Heart left ventricle (tissue), 13 donors: Measurements from ENCODE around the gene OR2Y1.

ENCODE experiments used
- POLR2A ChIP-seq, 2 donors: fragments of 450-650 bp; IDR thresholded peaks; one replicate each; pipeline ENCODE4 v1.6.1; 2017; ENCODE audit warnings: antibody characterized with exemption in 2 of 2, mild to moderate bottlenecking in 2 of 2, moderate library complexity in 2 of 2
- TF ChIP-seq, protein P1 (sequence below), 12 donors: fragments of 200-600 bp; sonication (generic) in 4 of 12; IDR thresholded peaks; one replicate each; pipeline versions ENCODE4 v1.5.0 to v1.8.0; 2018 to 2022; ENCODE audit warnings: antibody characterized with exemption in 12 of 12, mild to moderate bottlenecking in 5 of 12
- donor health status: ischemic (EF 13 %, LVEDD 7.1; RV severe dilation, severe dysfunction).
- donor health status: DM: no; HTN: yes; CAD: no.
- donor health status: DM: no; HTN: no; CAD: no.
- donor health status: ischemic (EF 25% LVEDD 6.9; RV normal size, moderate dysfunction).
- donor health status: ischemic (EF 25% LVEDD 5.7; RV mildly dilated, moderate dysfunction).
- donor health status: ischemic (EF 35%, LVEDD 5.7; RV mildly dilated, moderate dysfunction).
- donor health status: nonischemic (EF 11% LVEDD 7.7; RV severe dilation, severe dysfunction).
- donor health status: DM: yes; HTN: yes; CAD: no.
- donor health status: PGD.
- donor health status: ischemic (EF 29% LVEDD 5.4; RV normal size, mild dysfunction).
- donor health status: nonischemic (EF 23%, LVEDD 6.1; RV moderate dilation, normal function).

DNA sequence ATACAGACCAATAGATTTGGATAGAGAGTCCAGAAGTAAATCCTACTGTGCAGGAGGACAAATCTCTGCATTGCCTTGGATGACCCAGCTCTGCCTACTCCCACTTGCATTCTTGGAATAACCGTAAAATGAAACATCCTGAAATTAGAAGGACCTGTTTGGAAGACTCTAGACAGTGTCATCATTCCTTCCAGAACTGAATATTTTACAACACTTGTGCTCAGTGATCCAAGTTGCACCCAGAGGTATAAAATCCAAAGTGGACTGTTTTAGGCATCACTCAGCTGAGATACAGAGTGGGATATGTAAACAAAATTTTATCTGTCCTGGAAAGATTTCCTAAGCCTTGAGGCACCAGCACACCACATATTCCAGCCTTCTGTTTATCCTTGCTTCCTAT lies 43.7 kb downstream of the OR2Y1 start:
- TF ChIP-seq, protein P1, sequence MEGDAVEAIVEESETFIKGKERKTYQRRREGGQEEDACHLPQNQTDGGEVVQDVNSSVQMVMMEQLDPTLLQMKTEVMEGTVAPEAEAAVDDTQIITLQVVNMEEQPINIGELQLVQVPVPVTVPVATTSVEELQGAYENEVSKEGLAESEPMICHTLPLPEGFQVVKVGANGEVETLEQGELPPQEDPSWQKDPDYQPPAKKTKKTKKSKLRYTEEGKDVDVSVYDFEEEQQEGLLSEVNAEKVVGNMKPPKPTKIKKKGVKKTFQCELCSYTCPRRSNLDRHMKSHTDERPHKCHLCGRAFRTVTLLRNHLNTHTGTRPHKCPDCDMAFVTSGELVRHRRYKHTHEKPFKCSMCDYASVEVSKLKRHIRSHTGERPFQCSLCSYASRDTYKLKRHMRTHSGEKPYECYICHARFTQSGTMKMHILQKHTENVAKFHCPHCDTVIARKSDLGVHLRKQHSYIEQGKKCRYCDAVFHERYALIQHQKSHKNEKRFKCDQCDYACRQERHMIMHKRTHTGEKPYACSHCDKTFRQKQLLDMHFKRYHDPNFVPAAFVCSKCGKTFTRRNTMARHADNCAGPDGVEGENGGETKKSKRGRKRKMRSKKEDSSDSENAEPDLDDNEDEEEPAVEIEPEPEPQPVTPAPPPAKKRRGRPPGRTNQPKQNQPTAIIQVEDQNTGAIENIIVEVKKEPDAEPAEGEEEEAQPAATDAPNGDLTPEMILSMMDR (IDR thresholded peaks at IDR 0.05) = no peak
- TF ChIP-seq POLR2A (IDR thresholded peaks at IDR 0.05) = no peak
